Endothelial cell (in vitro differentiated cells): Measurements from ENCODE around the gene PTPRD. TPM values are rescaled to one million over a fixed set of nuclear protein-coding genes. Genes with fewer than 3 reads are reported as not detected.
"Not testable (repeated sequence)": the region's sequence is repeated elsewhere in the genome, so short reads cannot be mapped to it uniquely, and the experiment has no call there.

ENCODE experiments used
- DNase-seq: peaks from one replicate; pipeline ENCODE4 v3.0.0; 2021; ENCODE audit warnings: low spot score
- H3K27ac Mint-ChIP-seq: one replicate; pipeline ENCODE4 v1.8.0; 2021; ENCODE audit warnings: mixed read lengths, inconsistent platforms; ENCODE audit not compliant: unreplicated experiment
- H3K27me3 Mint-ChIP-seq: one replicate; pipeline ENCODE4 v1.8.0; 2021; ENCODE audit warnings: mild to moderate bottlenecking, moderate library complexity, mixed read lengths, inconsistent platforms; ENCODE audit not compliant: unreplicated experiment
- H3K36me3 Mint-ChIP-seq: one replicate; pipeline ENCODE4 v1.8.0; 2021; ENCODE audit warnings: mild to moderate bottlenecking, low read depth, mixed read lengths, inconsistent platforms; ENCODE audit not compliant: unreplicated experiment
- H3K4me1 Mint-ChIP-seq: one replicate; pipeline ENCODE4 v1.8.0; 2021; ENCODE audit warnings: mild to moderate bottlenecking, mixed read lengths, inconsistent platforms; ENCODE audit not compliant: unreplicated experiment
- H3K4me3 Mint-ChIP-seq: one replicate; pipeline ENCODE4 v1.8.0; 2021; ENCODE audit warnings: mild to moderate bottlenecking, mixed read lengths, inconsistent platforms; ENCODE audit not compliant: unreplicated experiment
- H3K9me3 Mint-ChIP-seq: one replicate; pipeline ENCODE4 v1.8.0; 2021; ENCODE audit warnings: mixed read lengths, inconsistent platforms; ENCODE audit not compliant: unreplicated experiment
- CTCF ChIP-seq: fragments of 200-600 bp; sonication (generic); IDR thresholded peaks from one replicate; pipeline ENCODE4 v1.5.0; 2021; ENCODE audit warnings: antibody characterized with exemption; ENCODE audit not compliant: unreplicated experiment
- total RNA-seq: library from RNA; stranded (reverse); fragmentation: NEBNext Ultra II Directional; extraction: Animal tissue kit (Norgen Biotek cat#: 25700); gene quantifications from one replicate; pipeline ENCODE4 v1.2.1, GENCODE V29; 2021; ENCODE audit not compliant: unreplicated experiment

PTPRD gene
- total RNA-seq, 1 donor from 2014 or later: 47.8 TPM

- no peaks in the 10 kb centered on the region for H3K4me1 Mint-ChIP-seq
- H3K27me3 Mint-ChIP-seq: no peaks in the 10 kb centered on the region
- TF ChIP-seq CTCF: no peak
- H3K9me3 Mint-ChIP-seq: no peaks in the 10 kb centered on the region
- no peak for DNase-seq
- no peak overlapping the region for H3K27ac Mint-ChIP-seq
- no peak overlapping the region for H3K4me3 Mint-ChIP-seq
- no peaks in the 10 kb centered on the region for H3K36me3 Mint-ChIP-seq
Measured at GRCh38 chr9:8940650-8941049, 1672.2 kb downstream of the PTPRD start.

- peaks cover 1% of the 10 kb centered on the region for H3K27me3 Mint-ChIP-seq
- DNase-seq: no peak
- no peak for TF ChIP-seq CTCF
- no peaks in the 10 kb centered on the region for H3K36me3 Mint-ChIP-seq
- H3K9me3 Mint-ChIP-seq: no peaks in the 10 kb centered on the region
- no peak overlapping the region for H3K27ac Mint-ChIP-seq
- no peaks in the 10 kb centered on the region for H3K4me1 Mint-ChIP-seq
- H3K4me3 Mint-ChIP-seq: no peak overlapping the region
Measured at GRCh38 chr9:8926461-8926860, 1686.3 kb downstream of the PTPRD start.

- no peak overlapping the region for H3K27ac Mint-ChIP-seq
- peaks cover 1% of the 10 kb centered on the region for H3K27me3 Mint-ChIP-seq
- H3K4me1 Mint-ChIP-seq: no peaks in the 10 kb centered on the region
- DNase-seq: no peak
- no peak for TF ChIP-seq CTCF
- H3K4me3 Mint-ChIP-seq: no peak overlapping the region
- no peaks in the 10 kb centered on the region for H3K9me3 Mint-ChIP-seq
- no peaks in the 10 kb centered on the region for H3K36me3 Mint-ChIP-seq
Measured at GRCh38 chr9:8924562-8924961, 1688.2 kb downstream of the PTPRD start.

GRCh38 chr9:8920478-8921183, 1692.2 kb downstream of the PTPRD start:
- not testable (repeated sequence) for H3K4me3 Mint-ChIP-seq, H3K4me1 Mint-ChIP-seq, H3K27ac Mint-ChIP-seq, H3K36me3 Mint-ChIP-seq, H3K27me3 Mint-ChIP-seq, DNase-seq, H3K9me3 Mint-ChIP-seq

GRCh38 chr9:8917956-8918739, 1694.7 kb downstream of the PTPRD start:
- no peak overlapping the region for H3K27ac Mint-ChIP-seq
- TF ChIP-seq CTCF: no peak
- H3K4me3 Mint-ChIP-seq: no peak overlapping the region

More at GRCh38 chr9:8917956-8918739, 1694.7 kb downstream of the PTPRD start:
- Mint-ChIP-seq H3K36me3 (no peaks in the 10 kb centered on the region), H3K4me1 (no peaks in the 10 kb centered on the region), H3K9me3 (no peaks in the 10 kb centered on the region), H3K27me3 (peaks cover 1% of the 10 kb centered on the region)
- no peak for DNase-seq
